Activated T-helper 1 cell treated with anti-CD3 and anti-CD28 coated beads, Interleukin-12 subunit alpha, Interleukin-12 subunit beta, Interleukin-2, Interleukin-4 antibody, amounts not matched to agents 30 ng/mL and 10 ng/mL and 1 ng/mL, durations not matched to agents 14 hours and 24 hours and 36 hours (primary cell): ENCODE data around the gene KCNH4. TPM values are rescaled to one million over a fixed set of nuclear protein-coding genes. Genes with fewer than 3 reads are reported as not detected.
"Not testable (repeated sequence)": the region's sequence is repeated elsewhere in the genome, so short reads cannot be mapped to it uniquely, and the experiment has no call there.

Source experiments
- DNase-seq: peaks from one replicate; pipeline ENCODE4 v3.0.0; 2021; ENCODE audit warnings: low spot score
- H3K27ac Mint-ChIP-seq: one replicate; pipeline ENCODE4 v1.8.0; 2021; ENCODE audit warnings: mild to moderate bottlenecking, mixed read lengths
- H3K27me3 Mint-ChIP-seq: one replicate; pipeline ENCODE4 v1.8.0; 2022; ENCODE audit warnings: mild to moderate bottlenecking, moderate library complexity, mixed read lengths; ENCODE audit not compliant: insufficient read depth
- H3K36me3 Mint-ChIP-seq: one replicate; pipeline ENCODE4 v1.8.0; 2021; ENCODE audit warnings: low read depth, mixed read lengths
- H3K4me1 Mint-ChIP-seq: one replicate; pipeline ENCODE4 v1.8.0; 2021; ENCODE audit warnings: low read depth, mixed read lengths
- H3K4me3 Mint-ChIP-seq: one replicate; pipeline ENCODE4 v1.8.0; 2021; ENCODE audit warnings: mild to moderate bottlenecking, moderate library complexity, mixed read lengths
- H3K9me3 Mint-ChIP-seq: one replicate; pipeline ENCODE4 v1.8.0; 2021; ENCODE audit warnings: mixed read lengths
- intact Hi-C: fragments of 100-400 bp; cut with micrococcal nuclease; formaldehyde crosslinking; loops from one replicate; pipeline ENCODE4 v1.15.1; 2024
- total RNA-seq: library from RNA; stranded (reverse); gene quantifications from 2 replicates; pipeline ENCODE4 v1.2.3, GENCODE V29; 2022

KCNH4 gene
- total RNA-seq, 1 donor from 2014 or later, result 1.7 TPM

DNA sequence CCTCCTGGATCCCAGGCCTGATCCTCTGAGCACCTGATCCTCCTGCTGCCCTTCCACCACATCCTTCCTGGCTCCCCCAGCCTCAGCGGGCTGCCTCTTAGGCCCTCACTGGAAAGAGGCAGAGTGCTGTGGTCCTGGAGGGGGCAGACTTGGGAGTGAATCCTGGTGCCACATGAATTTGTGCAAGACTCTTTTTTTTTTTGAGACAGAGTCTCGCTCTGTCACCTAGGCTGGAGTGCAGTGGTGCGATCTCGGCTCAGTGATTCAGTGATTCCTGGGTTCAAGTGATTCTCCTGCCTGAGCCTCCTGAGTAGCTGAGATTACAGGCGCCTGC lies 10.3 kb upstream of the KCNH4 start:
- Mint-ChIP-seq H3K4me1 (peaks cover 21% of the 10 kb centered on the region), H3K36me3 (peaks cover 3% of the 10 kb centered on the region)
- intact Hi-C loops, result loop anchor here (5.0 kb wide), 1 partner anchor 831 kb away; the partner anchor contains the start of gene VAT1

DNA sequence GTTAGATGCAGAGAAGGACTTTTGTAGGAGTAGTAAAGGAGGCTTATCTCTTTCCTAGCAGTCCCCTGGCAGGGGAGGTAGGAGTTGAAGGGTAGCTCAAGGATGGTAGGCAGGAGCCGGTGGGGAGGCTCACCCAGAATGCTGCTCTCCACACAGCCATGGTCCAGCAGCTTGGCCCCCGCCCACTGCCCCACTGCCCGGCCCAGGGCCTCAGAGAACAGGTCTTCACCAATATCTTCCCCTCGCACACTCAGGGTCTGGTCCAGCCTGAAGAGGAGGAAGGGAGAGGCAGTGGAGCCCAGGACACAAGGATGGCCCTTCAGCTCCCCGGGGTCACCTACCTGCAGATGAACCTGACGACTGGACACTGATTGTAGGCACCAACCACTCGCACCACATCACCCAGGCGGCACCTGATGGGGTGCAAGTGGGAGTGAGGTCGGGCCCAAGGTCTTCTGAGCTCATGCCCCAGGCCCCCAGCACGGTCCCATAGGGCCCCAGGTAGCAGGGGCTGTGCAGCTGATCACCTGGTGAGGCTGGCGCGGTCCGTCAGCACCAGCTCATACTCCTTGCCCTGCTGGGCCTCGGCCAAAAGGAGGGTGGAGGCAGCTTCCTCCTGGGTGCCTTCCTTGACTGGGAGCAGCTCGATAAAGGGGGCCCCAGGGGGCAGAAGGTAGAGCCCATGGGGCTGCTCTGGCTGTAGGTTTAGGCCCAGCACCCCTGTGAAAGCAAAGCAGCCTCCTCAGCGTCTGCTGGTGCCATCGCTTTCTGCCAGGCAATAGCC lies 9.7 kb upstream of the KCNH4 start:
- Mint-ChIP-seq H3K36me3 (peaks cover 3% of the 10 kb centered on the region), H3K27ac (no peak overlapping the region), H3K27me3 (no peaks in the 10 kb centered on the region), H3K9me3 (no peaks in the 10 kb centered on the region), H3K4me1 (peaks cover 21% of the 10 kb centered on the region), H3K4me3 (no peak overlapping the region)
- DNase-seq, result no peak
- intact Hi-C loops, result loop anchor here (5.0 kb wide), 1 partner anchor 832 kb away; the partner anchor contains the start of gene VAT1

More for the DNA sequence above, 10.3 kb upstream of the KCNH4 start:
- no peak overlapping the region for H3K4me3 Mint-ChIP-seq
- no peaks in the 10 kb centered on the region for H3K9me3 Mint-ChIP-seq
- DNase-seq, result no peak
- no peaks in the 10 kb centered on the region for H3K27me3 Mint-ChIP-seq
- H3K27ac Mint-ChIP-seq, result no peak overlapping the region

DNA sequence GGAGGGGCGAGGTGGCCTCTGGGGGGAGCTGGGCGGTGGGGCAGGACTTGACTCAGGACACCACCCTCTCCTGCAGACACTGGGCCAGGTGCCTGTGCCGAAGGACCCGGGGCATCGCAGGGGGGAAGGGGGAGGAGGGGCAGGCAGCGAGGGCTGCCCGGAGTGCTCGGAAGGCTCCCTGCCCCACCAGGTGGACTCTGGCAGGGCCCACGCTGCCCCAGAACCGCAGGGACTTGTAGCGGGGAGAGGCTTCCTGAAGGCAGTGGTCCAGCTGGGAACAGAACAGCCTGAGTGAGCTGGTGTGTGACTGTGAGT lies 8.7 kb upstream of the KCNH4 start:
- Mint-ChIP-seq H3K4me1 (peaks cover 26% of the 10 kb centered on the region), H3K9me3 (no peaks in the 10 kb centered on the region), H3K27ac (no peak overlapping the region), H3K4me3 (no peak overlapping the region), H3K27me3 (no peaks in the 10 kb centered on the region), H3K36me3 (peaks cover 3% of the 10 kb centered on the region)
- intact Hi-C loops, result no loop called here
- DNase-seq, result no peak

DNA sequence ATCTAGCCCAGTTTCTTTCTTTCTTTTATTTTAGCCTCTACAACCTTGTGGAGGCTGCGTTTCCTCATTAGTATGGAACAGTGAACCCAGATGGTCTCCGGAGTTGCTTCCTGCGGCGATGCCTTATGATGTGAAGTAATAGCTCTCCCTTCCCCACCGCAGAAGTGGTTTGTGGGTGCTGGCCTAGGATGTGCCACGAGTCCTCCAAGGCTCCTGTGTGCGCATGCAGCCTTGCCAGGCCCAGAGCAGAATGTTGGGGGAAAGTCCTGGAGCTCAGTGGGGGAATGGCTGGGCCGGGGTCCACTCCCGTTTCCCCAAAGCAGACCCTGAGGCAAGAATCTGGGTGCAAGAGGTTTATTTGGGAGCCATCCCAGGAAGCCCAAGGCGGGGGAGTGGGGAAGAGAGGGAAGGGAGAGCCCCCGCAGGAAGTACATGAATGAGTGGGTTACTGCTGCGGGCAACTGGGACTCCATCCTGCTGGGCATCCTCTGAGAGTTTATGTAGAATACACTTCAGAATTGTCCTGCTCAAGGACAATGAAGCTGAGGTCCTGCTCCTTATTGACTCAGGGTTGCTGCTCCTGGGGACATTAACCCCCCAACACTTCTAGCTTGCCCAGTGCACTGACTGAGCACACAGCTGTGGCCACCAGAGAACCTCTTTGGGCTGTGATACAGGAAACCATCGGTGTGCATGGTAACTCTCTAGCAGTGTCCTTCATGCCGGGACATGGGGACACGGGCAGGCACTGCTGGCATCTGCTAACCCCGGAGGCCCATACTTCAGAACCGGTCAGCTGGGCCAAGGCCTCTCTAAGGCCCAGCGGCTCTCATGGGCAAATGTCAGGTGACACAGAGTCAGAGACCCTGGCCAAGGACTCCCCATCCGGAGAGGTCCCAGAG lies 8.1 kb upstream of the KCNH4 start:
- Mint-ChIP-seq H3K4me1 (peaks cover 23% of the 10 kb centered on the region), H3K9me3 (no peaks in the 10 kb centered on the region), H3K27ac (no peak overlapping the region), H3K4me3 (no peak overlapping the region), H3K27me3 (no peaks in the 10 kb centered on the region), H3K36me3 (peaks cover 3% of the 10 kb centered on the region)
- intact Hi-C loops, result no loop called here
- no peak for DNase-seq

DNA sequence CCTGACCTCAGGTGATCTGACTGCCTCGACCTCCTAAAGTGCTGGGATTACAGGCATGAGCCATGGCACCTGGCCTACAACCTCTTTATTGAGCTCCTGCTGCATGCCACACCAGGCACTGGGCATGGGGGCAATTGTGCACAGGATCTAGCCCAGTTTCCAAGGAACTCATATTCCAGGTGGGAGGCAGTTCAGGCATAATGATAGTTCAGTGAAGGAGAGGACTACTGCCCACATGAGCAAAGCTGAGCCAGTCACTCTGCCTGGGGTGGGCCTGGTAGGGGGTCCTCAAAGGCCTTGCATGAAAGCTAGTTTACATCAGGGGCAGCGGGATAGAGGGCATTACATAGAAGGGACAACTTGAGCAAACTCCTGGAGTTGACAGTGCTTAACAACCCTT lies 6.9 kb upstream of the KCNH4 start:
- Mint-ChIP-seq H3K4me3 (no peak overlapping the region), H3K4me1 (peaks cover 25% of the 10 kb centered on the region), H3K27me3 (peaks cover 3% of the 10 kb centered on the region), H3K9me3 (no peaks in the 10 kb centered on the region), H3K27ac (no peak overlapping the region), H3K36me3 (peaks cover 4% of the 10 kb centered on the region)
- intact Hi-C loops, result no loop called here
- no peak for DNase-seq

DNA sequence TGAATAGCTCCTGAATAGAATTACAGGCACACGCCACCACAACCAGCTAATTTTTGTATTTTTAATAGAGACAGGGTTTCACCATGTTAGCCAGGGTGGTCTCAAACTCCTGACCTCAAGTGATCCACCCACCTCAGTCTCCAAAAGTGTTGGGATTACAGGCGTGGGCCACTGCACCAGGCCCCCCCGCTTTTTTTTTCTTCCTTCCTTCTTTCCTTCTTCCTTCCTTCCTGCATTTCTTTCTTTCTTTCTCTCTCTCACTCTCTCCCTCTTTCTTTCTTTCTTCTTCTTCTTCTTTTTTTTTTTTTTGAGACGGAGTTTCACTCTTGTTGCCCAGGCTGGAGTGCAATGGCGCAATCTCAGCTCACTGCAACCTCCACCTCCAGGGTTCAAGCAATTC lies 5.2 kb upstream of the KCNH4 start:
- H3K4me1 Mint-ChIP-seq, result peaks cover 35% of the 10 kb centered on the region
- H3K4me3 Mint-ChIP-seq, H3K36me3 Mint-ChIP-seq, H3K27ac Mint-ChIP-seq, intact Hi-C loops, DNase-seq, H3K27me3 Mint-ChIP-seq, H3K9me3 Mint-ChIP-seq: not testable (repeated sequence)

DNA sequence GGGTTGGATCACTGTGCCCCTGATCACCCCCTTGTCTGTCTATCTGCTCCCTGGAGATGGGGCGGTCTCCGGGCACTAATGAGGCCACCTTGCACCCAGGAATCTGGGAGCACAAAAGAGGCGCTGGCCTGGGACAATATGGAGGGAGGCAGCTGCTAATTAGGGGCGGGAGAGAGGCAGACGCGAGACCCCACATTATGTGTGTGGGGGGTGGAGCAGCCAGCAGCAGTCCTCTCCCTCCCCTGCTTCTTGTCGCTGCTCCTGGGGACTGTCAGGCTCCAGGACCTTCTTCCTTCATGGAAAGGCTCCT lies 4.6 kb upstream of the KCNH4 start:
- Mint-ChIP-seq H3K27ac (no peak overlapping the region), H3K27me3 (peaks cover 7% of the 10 kb centered on the region), H3K9me3 (no peaks in the 10 kb centered on the region), H3K36me3 (peaks cover 4% of the 10 kb centered on the region), H3K4me1 (peaks cover 36% of the 10 kb centered on the region), H3K4me3 (no peak overlapping the region)
- DNase-seq, result no peak
- intact Hi-C loops, result loop anchor here (2.0 kb wide), 2 partner anchors 63 to 103 kb away; partner anchors contain the start of gene STAT5A

DNA sequence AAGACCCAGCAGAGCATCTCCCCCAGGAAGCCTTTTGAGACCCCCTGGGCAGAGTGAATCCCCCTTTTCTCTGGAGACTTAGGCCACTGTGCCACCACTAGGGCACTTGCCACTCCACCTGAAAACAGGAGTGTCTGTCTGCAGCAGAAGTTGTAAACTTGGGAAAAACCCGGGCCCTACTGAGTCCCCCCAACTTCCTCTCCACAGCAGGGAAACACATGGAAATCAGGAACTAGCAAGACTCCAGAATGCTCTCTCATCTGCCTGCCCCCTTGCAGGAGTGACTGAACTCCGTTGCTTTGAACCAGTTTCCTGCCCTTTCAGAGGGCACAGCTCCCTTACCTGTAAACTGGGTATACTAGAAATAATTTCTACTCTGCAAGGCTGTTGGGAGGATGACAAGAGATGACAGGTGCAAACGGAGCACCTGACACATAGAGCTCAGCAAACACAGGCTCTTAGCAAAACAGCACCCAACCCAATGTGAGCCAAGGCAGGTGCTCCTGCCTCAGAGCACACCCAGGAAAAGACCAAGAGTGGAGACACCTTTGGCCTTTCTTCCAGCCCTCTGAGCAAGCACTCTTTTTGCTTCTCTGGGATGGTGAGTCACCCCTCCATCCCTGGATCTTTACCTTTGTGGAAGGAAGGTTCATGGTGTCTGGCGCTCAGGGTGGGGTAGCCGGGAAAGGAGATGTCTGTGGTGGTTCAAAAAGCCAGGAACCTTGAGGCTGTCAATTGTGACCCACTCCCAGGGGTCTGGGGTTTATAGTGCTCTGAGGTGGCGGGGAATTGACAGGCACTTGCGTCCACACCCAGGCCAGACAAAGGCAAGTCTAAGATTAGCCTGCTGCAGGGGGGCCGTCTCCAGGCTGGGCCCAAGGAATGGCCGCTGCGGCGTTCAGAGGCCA lies 4.0 kb upstream of the KCNH4 start, which contains the start of gene HCRT:
Gene HCRT, minus strand, starts transcription at position 740 of the 908 bp plus-strand sequence. Its CDS starts 87 bp downstream, at position 653.
- Mint-ChIP-seq H3K4me1 (peaks cover 40% of the 10 kb centered on the region), H3K27me3 (peaks cover 9% of the 10 kb centered on the region), H3K27ac (peak within 1 kb of the TSS; percentile 85), H3K9me3 (no peaks in the 10 kb centered on the region), H3K4me3 (peak within 1 kb of the TSS; percentile 82), H3K36me3 (peaks cover 4% of the 10 kb centered on the region)
- intact Hi-C loops, result loop anchor here (2.0 to 5.0 kb wide), 5 partner anchors 64 to 272 kb away; partner anchors contain the start of genes ATP6V0A1 and STAT5A
- DNase-seq, result no peak

DNA sequence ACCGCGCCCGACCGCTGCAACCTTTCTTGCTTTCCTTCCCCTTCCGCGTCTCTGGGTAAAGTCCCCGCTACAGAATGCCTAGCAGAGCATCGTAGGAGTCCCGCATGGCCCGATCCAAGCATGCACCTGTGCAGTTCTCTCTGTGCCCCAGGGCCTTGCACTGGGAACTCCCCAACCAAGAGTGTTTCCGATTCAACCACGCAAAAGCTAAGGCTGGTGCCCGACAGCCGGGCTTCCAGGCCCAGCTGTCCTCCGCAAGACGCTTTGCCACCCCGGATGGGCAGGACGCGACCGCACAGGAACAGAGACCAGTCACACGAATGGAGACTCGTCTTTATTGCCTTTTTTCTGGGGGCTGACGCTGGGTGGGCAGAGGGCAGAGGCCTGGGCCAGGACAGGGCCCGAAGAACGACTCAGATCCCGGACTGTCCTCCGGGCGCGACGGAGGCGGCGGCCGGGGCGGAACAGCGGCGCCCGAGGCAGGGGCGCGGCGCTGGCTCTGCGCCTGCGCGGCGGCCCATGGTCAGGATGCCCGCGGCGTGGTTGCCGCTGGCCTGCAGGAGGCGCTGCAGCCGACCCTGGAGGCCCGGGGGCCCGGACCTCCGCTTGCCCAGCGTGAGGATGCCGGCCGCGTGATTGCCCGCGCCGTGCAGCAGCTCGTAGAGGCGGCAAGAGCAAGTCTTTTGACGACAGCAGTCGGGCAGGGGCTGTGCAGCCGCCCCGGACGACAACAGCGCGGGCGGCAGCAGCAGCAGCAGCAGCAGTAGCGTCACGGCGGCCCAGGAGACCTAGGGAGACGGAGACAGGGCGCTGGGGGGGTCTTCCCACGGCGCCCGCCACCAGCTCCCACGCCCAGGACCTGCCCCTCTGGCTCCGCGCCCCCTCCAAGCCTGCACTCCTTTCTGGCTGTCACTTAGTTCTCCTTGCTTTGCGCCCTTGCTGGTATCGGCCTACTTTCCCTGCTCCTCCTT lies 3.1 kb upstream of the KCNH4 start:
- intact Hi-C loops, result loop anchor here (2.0 to 5.0 kb wide), 5 partner anchors 65 to 273 kb away; partner anchors contain the start of genes ATP6V0A1 and STAT5A
- H3K27me3 Mint-ChIP-seq, result peaks cover 13% of the 10 kb centered on the region
- H3K4me1 Mint-ChIP-seq, result peaks cover 50% of the 10 kb centered on the region
- H3K4me3 Mint-ChIP-seq, result peak overlapping the region; percentile 94
- H3K9me3 Mint-ChIP-seq, result no peaks in the 10 kb centered on the region
- peak; percentile 80 for DNase-seq
- peaks cover 4% of the 10 kb centered on the region for H3K36me3 Mint-ChIP-seq
- H3K27ac Mint-ChIP-seq, result peak overlapping the region; percentile 95

DNA sequence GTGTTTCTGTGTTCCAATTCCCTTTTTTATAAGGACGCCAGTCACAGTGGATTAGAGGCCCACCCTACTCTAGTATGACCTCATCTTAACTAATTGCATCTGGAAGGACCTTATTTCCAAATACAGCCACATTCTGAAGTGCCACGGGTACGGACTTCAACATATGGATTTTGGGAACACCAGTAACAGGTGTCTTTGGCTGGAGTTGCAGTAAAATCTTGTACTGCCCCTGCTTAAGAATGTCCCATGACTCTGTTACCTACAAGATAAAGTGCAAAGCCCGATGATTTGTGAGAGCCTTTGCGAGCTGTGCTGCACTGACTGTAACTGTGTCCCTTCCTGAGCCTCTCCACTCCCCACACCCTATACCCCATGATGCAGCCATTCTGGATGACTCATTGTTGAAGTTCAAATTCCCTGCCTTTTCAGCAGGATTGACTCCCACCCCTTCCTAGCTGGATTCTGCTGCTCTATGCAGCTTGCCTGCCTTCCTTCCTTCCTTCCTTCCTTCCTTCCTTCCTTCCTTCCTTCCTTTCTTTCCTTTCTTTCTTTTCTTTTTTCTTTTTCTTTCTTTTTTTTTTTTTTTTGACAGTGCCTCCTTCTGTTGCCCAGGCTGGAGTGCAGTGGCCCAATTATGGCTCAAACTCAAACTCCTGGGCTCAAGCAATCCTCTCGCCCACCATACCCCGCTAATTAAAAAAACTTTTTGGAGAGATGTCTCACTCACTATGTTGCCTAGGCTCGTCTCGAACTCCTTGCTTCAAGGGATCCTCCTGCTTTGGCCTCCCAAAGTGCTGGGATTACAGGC lies 2.2 kb upstream of the KCNH4 start:
- Mint-ChIP-seq H3K4me1 (peaks cover 53% of the 10 kb centered on the region), H3K4me3 (peak overlapping the region; percentile 94), H3K9me3 (no peaks in the 10 kb centered on the region), H3K36me3 (peaks cover 4% of the 10 kb centered on the region), H3K27me3 (peaks cover 15% of the 10 kb centered on the region), H3K27ac (peak overlapping the region; percentile 95)
- DNase-seq, result no peak
- intact Hi-C loops, result loop anchor here (5.0 kb wide), 3 partner anchors 84 to 274 kb away; partner anchors contain the start of gene ATP6V0A1

DNA sequence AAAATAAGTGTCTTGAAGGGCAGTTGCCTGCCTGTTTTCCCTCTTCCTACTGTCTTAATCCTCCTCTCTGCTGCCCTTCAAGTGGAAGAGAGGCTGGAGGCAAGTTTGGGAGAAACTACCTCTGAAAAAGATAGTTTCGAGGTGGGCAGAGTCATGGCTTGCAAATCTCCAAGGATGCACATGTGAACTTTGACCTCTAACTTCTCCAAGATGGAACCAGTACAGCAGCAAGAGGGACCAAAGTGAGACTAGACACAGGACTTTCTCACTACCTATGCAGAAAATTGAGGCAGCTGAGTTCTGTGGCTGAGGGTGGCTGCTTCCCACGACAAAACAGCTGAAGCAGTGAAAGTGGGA lies 887 bp upstream of the KCNH4 start:
- DNase-seq, result no peak

More for the DNA sequence above, 887 bp upstream of the KCNH4 start:
- no peak overlapping the region for H3K27ac Mint-ChIP-seq
- peaks cover 53% of the 10 kb centered on the region for H3K4me1 Mint-ChIP-seq
- peaks cover 15% of the 10 kb centered on the region for H3K27me3 Mint-ChIP-seq
- intact Hi-C loops, result loop anchor here (1.0 to 5.0 kb wide), 9 partner anchors 12 to 275 kb away; partner anchors contain the start of genes ATP6V0A1, DNAJC7, GHDC and KAT2A
- H3K9me3 Mint-ChIP-seq, result no peaks in the 10 kb centered on the region
- H3K36me3 Mint-ChIP-seq, result peaks cover 7% of the 10 kb centered on the region
- peak overlapping the region; percentile 74 for H3K4me3 Mint-ChIP-seq
